Epithelial cell of proximal tubule (primary cell): ENCODE measurements around the gene PTH2R. TPM values are rescaled to one million over a fixed set of nuclear protein-coding genes. Genes with fewer than 3 reads are reported as not detected.
"Not testable (repeated sequence)": the region's sequence is repeated elsewhere in the genome, so short reads cannot be mapped to it uniquely, and the experiment has no call there.

Experiments
- DNase-seq: peaks from one replicate; pipeline ENCODE4 v3.0.0-alpha.2; 2011; ENCODE audit warnings: low read depth
- H3K4me3 ChIP-seq: 2 replicates; pipeline ENCODE4 v1.5.1; 2011; ENCODE audit warnings: low read depth, mild to moderate bottlenecking, low read length
- CTCF ChIP-seq: conservative IDR thresholded peaks from 2 replicates; pipeline ENCODE4 v1.5.1; 2012; ENCODE audit warnings: low read depth, mild to moderate bottlenecking, low read length
- total RNA-seq: library from RNA; depleted of rRNA; stranded (reverse); fragments of >200 nt; gene quantifications from 2 replicates; pipeline ENCODE4 v1.2.3, GENCODE V29; 2015

The PTH2R gene
- total RNA-seq, 1 donor from 2014 or later = not detected

- TF ChIP-seq CTCF = no peak
- no peak for DNase-seq
- no peak overlapping the region for H3K4me3 ChIP-seq
These were observed 94.6 kb downstream of the PTH2R start for GRCh38 chr2:208501206-208501605.

- no peak overlapping the region for H3K4me3 ChIP-seq
- DNase-seq = no peak
- TF ChIP-seq CTCF = no peak
These were observed 95.7 kb downstream of the PTH2R start for GRCh38 chr2:208502288-208502687.

- H3K4me3 ChIP-seq, DNase-seq: not testable (repeated sequence)
These were observed 98.8 kb downstream of the PTH2R start for GRCh38 chr2:208505365-208505764.

GRCh38 chr2:208509586-208509985 lies 103.0 kb downstream of the PTH2R start:
- DNase-seq = no peak
- TF ChIP-seq CTCF = no peak
- no peak overlapping the region for H3K4me3 ChIP-seq

GRCh38 chr2:208511016-208511415 lies 104.4 kb downstream of the PTH2R start:
- no peak for TF ChIP-seq CTCF
- no peak overlapping the region for H3K4me3 ChIP-seq
- DNase-seq = no peak

GRCh38 chr2:208511573-208511972 lies 105.0 kb downstream of the PTH2R start:
- TF ChIP-seq CTCF = no peak
- DNase-seq = no peak
- H3K4me3 ChIP-seq = no peak overlapping the region

- DNase-seq = no peak
- TF ChIP-seq CTCF = no peak
- no peak overlapping the region for H3K4me3 ChIP-seq
These were observed 108.5 kb downstream of the PTH2R start for GRCh38 chr2:208515099-208515498.

GRCh38 chr2:208523069-208523468 lies 116.5 kb downstream of the PTH2R start:
- not testable (repeated sequence) for DNase-seq, H3K4me3 ChIP-seq

- DNase-seq, H3K4me3 ChIP-seq: not testable (repeated sequence)
These were observed 118.6 kb downstream of the PTH2R start for GRCh38 chr2:208525165-208525564.
